ENCODE results near the gene CCDC201.

The CCDC201 gene

GRCh38 chr7:45898222-45898621, 25.3 kb upstream of the CCDC201 start:
- no peak for DNase-seq (ENCODE audit: low read depth, low spot score)
- no peak overlapping the region for H3K9ac ChIP-seq (ENCODE audit: insufficient read length)
- no peak overlapping the region for H3K27ac ChIP-seq
- no peak overlapping the region for H3K4me3 ChIP-seq
- no peaks in the 10 kb centered on the region for H3K36me3 ChIP-seq (ENCODE audit: insufficient read depth, low read length)
- TF ChIP-seq POLR2AphosphoS5 (IDR thresholded peaks at IDR 0.05; ENCODE audit: borderline replicate concordance, low read depth, low read length): no peak
- TF ChIP-seq FOXP2 (optimal IDR thresholded peaks at IDR 0.05; ENCODE audit: control extremely low read depth, extremely low read length, insufficient read depth): no peak
- TF ChIP-seq EZH2 (IDR thresholded peaks at IDR 0.05): no peak
- H3K9me3 ChIP-seq (ENCODE audit: low read depth, low read length): no peaks in the 10 kb centered on the region

- no peak for TF ChIP-seq POLR2AphosphoS5 (IDR thresholded peaks at IDR 0.05; ENCODE audit: borderline replicate concordance, low read depth, low read length)
- TF ChIP-seq FOXP2 (optimal IDR thresholded peaks at IDR 0.05; ENCODE audit: control extremely low read depth, extremely low read length, insufficient read depth): no peak
- TF ChIP-seq EZH2 (IDR thresholded peaks at IDR 0.05): no peak
- no peak overlapping the region for H3K9ac ChIP-seq (ENCODE audit: insufficient read length)
- no peaks in the 10 kb centered on the region for H3K36me3 ChIP-seq (ENCODE audit: insufficient read depth, low read length)
- DNase-seq (ENCODE audit: low read depth, low spot score): no peak
- H3K4me3 ChIP-seq: no peak overlapping the region
- H3K9me3 ChIP-seq (ENCODE audit: low read depth, low read length): no peaks in the 10 kb centered on the region
- H3K27ac ChIP-seq: no peak overlapping the region
These were observed 24.3 kb upstream of the CCDC201 start for GRCh38 chr7:45897042-45897690.

GRCh38 chr7:45894665-45895062, 21.8 kb upstream of the CCDC201 start:
- no peak overlapping the region for H3K4me3 ChIP-seq
- H3K9ac ChIP-seq (ENCODE audit: insufficient read length): no peak overlapping the region
- no peaks in the 10 kb centered on the region for H3K36me3 ChIP-seq (ENCODE audit: insufficient read depth, low read length)
- H3K9me3 ChIP-seq (ENCODE audit: low read depth, low read length): no peaks in the 10 kb centered on the region
- no peak overlapping the region for H3K27ac ChIP-seq
- no peak for TF ChIP-seq FOXP2 (optimal IDR thresholded peaks at IDR 0.05; ENCODE audit: control extremely low read depth, extremely low read length, insufficient read depth)
- TF ChIP-seq POLR2AphosphoS5 (IDR thresholded peaks at IDR 0.05; ENCODE audit: borderline replicate concordance, low read depth, low read length): no peak
- no peak for TF ChIP-seq EZH2 (IDR thresholded peaks at IDR 0.05)
- DNase-seq (ENCODE audit: low read depth, low spot score): no peak

GRCh38 chr7:45893996-45894664, 21.2 kb upstream of the CCDC201 start:
- H3K4me3 ChIP-seq: no peak overlapping the region
- H3K9ac ChIP-seq (ENCODE audit: insufficient read length): no peak overlapping the region
- no peak for DNase-seq (ENCODE audit: low read depth, low spot score)
- no peaks in the 10 kb centered on the region for H3K36me3 ChIP-seq (ENCODE audit: insufficient read depth, low read length)
- H3K9me3 ChIP-seq (ENCODE audit: low read depth, low read length): no peaks in the 10 kb centered on the region
- TF ChIP-seq POLR2AphosphoS5 (IDR thresholded peaks at IDR 0.05; ENCODE audit: borderline replicate concordance, low read depth, low read length) (no peak), EZH2 (IDR thresholded peaks at IDR 0.05) (no peak), FOXP2 (optimal IDR thresholded peaks at IDR 0.05; ENCODE audit: control extremely low read depth, extremely low read length, insufficient read depth) (no peak)
- no peak overlapping the region for H3K27ac ChIP-seq

- TF ChIP-seq POLR2AphosphoS5 (IDR thresholded peaks at IDR 0.05; ENCODE audit: borderline replicate concordance, low read depth, low read length) (no peak), FOXP2 (optimal IDR thresholded peaks at IDR 0.05; ENCODE audit: control extremely low read depth, extremely low read length, insufficient read depth) (no peak), EZH2 (IDR thresholded peaks at IDR 0.05) (no peak)
- H3K27ac ChIP-seq: no peak overlapping the region
- no peak overlapping the region for H3K9ac ChIP-seq (ENCODE audit: insufficient read length)
- H3K4me3 ChIP-seq: no peak overlapping the region
- DNase-seq (ENCODE audit: low read depth, low spot score): no peak
- no peaks in the 10 kb centered on the region for H3K9me3 ChIP-seq (ENCODE audit: low read depth, low read length)
- H3K36me3 ChIP-seq (ENCODE audit: insufficient read depth, low read length): no peaks in the 10 kb centered on the region
These were observed 20.6 kb upstream of the CCDC201 start for GRCh38 chr7:45893374-45893995.

GRCh38 chr7:45892407-45893035, 19.6 kb upstream of the CCDC201 start:
- TF ChIP-seq POLR2AphosphoS5 (IDR thresholded peaks at IDR 0.05; ENCODE audit: borderline replicate concordance, low read depth, low read length): no peak
- TF ChIP-seq FOXP2 (optimal IDR thresholded peaks at IDR 0.05; ENCODE audit: control extremely low read depth, extremely low read length, insufficient read depth): no peak
- no peak for TF ChIP-seq EZH2 (IDR thresholded peaks at IDR 0.05)
- Histone ChIP-seq H3K9ac (ENCODE audit: insufficient read length) (no peak overlapping the region), H3K27ac (no peak overlapping the region), H3K4me3 (no peak overlapping the region), H3K36me3 (ENCODE audit: insufficient read depth, low read length) (no peaks in the 10 kb centered on the region), H3K9me3 (ENCODE audit: low read depth, low read length) (no peaks in the 10 kb centered on the region)
- no peak for DNase-seq (ENCODE audit: low read depth, low spot score)

- Histone ChIP-seq H3K36me3 (ENCODE audit: insufficient read depth, low read length) (no peaks in the 10 kb centered on the region), H3K4me3 (no peak overlapping the region), H3K27ac (no peak overlapping the region), H3K9ac (ENCODE audit: insufficient read length) (no peak overlapping the region), H3K9me3 (ENCODE audit: low read depth, low read length) (no peaks in the 10 kb centered on the region)
- no peak for TF ChIP-seq EZH2 (IDR thresholded peaks at IDR 0.05)
- TF ChIP-seq FOXP2 (optimal IDR thresholded peaks at IDR 0.05; ENCODE audit: control extremely low read depth, extremely low read length, insufficient read depth): no peak
- no peak for TF ChIP-seq POLR2AphosphoS5 (IDR thresholded peaks at IDR 0.05; ENCODE audit: borderline replicate concordance, low read depth, low read length)
- DNase-seq (ENCODE audit: low read depth, low spot score): no peak
These were observed 18.9 kb upstream of the CCDC201 start for GRCh38 chr7:45891462-45892402.
